ENCODE measurements around the gene FXYD1.
"Not testable (repeated sequence)": the region's sequence is repeated elsewhere in the genome, so short reads cannot be mapped to it uniquely, and the experiment has no call there.

The FXYD1 gene

DNA sequence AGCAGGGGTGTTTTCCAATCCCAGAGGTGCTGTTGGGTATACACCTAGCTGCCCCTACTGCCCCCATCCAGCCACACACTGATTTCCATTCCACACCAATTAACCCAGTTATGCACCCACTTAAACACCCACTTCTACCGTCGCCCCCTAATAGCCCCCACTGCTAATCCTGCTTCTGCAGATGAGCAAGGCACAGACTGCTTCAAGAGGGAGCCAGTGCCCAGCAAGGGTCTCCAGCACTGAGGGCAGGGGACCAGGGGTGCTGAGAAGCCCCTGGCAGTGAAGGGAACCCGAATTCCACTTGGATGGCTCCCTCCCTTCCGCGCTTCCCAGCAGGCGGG, 5.6 kb downstream of the FXYD1 start:
- DNase-seq = no peak

GRCh38 chr19:35144600-35145436, 6.2 kb downstream of the FXYD1 start:
- DNase-seq = no peak

DNA sequence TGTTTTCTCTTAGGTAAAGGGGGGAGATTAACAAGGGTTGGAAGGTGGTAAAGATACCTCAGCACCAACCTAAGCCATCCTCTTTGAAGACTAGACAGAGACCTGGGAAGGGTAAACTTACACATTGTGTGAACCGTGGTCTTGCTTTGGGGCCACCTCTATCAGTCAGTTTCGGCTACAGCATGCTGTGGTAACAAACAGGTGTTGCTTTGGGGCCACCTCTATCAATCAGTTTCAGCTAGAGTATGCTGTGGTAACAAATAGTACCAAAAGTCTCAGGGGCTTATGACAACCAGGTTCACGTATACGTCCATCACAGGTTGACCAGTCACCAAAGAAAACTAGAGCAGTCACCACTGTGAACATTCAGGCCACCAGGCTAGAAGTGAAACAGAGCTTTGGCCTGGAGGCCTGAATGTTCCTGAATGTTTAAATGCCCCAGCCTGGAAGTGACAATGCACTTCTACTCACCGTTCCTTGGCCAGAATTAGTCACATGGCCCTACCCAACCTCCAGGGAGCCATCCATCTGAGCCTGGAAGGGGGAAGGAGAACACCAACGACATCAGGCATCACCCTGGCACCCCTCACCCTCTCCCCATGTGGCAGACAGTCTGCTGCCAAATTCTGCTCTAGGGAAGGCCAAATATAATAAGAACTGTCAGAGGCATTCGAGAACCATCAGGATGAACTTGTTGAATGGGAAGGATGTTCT, 8.3 kb downstream of the FXYD1 start:
- no peak for DNase-seq

DNA sequence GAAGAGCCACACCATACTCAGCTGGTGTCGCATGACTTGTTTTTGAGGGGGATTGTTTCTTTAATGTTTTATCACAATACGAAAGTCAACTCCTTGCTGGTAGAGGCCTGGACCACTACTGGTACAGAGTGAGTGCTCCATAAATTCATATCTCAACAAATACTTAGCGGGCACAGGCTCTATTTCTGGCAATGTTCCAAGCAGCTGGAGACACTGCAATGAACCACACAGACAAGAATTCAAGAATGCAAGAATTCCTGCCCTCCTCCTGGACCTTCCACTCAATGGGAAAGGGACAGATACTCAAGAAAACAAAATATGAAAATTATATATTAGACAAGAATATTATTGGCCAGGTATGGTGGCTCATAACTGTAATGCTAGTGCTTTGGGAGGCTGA, 10.8 kb downstream of the FXYD1 start:
- DNase-seq = no peak

DNA sequence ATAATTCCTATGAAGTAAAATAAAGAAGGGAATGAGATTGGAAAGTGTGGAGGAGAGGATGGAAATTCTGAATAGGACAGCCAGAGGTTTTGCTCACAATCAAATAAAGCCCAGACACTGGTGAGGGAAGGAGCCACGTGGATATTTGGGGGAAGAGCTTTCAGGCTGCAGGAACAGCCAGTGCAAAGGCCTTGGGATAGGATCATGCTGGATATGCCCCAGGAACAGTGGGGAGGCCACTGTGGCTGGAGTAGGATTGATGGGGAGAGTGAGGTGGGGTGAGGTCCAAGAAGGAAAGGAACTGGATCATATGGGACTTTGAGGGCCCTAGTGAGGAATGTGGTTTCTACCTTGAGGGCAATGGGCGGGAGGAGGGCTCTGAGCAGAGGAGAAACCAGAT, 11.8 kb downstream of the FXYD1 start:
- no peak for DNase-seq

DNA sequence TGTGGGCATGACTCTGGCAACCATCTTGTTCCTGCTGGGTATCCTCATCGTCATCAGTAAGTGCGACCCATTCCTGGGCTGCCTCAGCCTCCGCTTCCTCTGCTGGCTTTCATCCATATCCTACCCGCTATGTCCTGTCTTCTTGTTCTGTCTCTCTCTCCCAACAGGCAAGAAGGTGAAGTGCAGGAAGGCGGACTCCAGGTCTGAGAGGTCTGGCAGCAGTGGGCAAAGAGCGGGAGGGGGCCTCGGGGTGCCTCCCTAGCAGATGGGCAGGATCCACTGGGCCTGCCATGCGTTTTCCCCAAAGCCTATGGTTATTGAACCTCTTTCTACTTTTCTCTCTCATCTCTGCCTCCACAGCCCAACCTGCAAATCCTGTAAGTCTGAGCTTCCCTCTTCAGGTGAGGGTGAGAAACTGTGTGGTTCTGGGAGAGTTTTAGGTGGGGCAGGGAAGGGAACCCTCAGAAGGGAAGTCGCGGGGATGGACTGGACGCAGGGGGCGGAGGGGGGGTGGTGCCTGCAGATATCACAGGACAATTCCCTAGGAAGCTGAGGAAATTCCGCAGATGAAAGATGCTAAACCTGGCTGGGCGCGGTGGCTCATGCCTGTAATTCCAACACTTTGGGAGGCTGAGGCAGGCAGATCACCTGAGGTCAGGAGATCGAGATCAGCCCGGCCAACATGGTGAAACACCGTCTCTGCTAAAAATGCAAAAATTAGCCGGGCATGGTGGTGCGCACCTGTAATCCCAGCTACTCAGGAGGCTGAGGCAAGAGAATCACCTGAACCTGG, 12.8 kb downstream of the FXYD1 start:
- no peak for DNase-seq

- not testable (repeated sequence) for DNase-seq
Observed at GRCh38 chr19:35153129-35153522, 14.5 kb downstream of the FXYD1 start.

DNA sequence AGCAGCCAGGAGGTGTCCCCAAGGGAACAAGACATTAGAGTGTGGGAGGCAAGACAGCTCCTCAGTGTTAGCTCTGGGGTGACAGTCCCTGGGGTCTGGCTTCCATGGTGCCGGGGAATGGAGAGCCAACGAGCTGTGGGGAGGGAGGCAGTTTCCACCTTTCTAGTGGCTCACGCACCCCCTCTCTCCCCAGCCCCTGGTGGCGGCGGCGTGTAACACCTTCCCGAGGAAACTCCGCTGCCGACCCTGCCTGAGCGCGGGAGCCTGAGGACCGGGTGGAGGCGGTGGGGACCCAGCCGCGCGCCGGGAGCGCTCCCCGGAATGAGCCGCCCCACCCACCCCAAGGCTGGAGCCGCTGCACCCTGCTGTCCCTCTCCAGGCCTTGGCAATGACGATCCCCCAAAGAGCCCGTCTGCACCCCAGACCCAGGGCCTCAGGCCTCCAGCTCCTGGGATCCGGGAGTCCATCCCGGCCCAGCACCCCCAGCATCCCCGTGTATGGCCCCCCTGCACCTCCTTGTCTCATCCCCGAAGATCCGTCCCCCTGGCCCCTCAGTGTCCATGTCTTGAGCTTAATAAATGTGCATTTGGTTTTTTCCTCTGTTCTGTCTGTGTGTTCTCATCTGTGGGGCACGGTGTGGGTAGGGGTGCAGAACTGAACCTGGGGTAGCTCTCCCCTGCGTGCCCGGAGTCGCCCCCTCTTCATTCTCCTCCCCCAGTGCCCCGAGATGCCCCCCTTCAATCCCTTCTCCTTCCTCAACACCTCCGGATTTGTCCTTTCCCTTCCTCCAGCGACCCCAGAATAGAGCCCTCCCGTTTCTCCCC, 15.3 kb downstream of the FXYD1 start:
- no peak for DNase-seq

GRCh38 chr19:35154525-35155406, 16.1 kb downstream of the FXYD1 start, which contains the start of gene FXYD5:
FXYD5 (plus strand) TSS chr19:35154735; CDS start chr19:35155551, 816 bp downstream.
- DNase-seq = no peak

DNA sequence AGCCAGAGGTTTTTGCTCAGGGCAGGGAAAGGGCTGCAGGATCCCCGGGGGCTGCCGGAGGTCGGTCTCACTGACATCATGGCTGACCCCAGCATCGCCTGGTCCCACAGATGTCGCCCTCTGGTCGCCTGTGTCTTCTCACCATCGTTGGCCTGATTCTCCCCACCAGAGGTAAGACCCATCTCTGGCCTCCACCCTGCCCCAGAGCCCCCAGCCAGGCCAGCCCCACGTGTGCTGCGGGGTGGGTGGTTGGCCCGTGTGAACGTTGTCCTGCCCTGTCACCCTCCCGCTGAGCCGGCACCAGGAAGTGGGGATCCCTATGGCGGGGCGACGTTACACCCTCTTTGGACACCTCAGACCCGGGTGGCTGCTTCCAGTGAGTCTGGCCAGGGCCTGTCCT, 16.8 kb downstream of the FXYD1 start:
- DNase-seq = no peak

- DNase-seq = no peak
Observed at GRCh38 chr19:35155981-35156672, 17.5 kb downstream of the FXYD1 start.

DNA sequence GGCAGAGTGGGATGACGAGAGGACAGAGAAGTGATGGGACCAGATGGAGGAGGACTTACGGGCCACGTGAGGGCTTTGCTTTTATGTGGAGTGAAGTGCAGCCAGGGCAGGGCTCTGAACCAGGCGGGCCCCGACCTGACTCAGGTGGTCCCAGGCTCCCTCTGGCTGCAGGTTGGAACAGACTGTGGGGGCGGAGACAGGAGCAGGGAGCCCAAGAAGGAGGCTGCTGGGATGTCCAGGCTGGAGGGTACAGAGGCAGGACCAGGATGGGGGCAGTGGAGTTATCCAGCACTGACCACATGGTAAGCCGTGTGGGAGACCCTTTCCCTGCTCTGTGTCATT, 18.0 kb downstream of the FXYD1 start:
- no peak for DNase-seq

- no peak for DNase-seq
Observed at GRCh38 chr19:35157431-35157830, 18.8 kb downstream of the FXYD1 start.

- no peak for DNase-seq
Observed at GRCh38 chr19:35159606-35160005, 21.0 kb downstream of the FXYD1 start.

GRCh38 chr19:35160629-35161433, 22.2 kb downstream of the FXYD1 start:
- no peak for DNase-seq

DNA sequence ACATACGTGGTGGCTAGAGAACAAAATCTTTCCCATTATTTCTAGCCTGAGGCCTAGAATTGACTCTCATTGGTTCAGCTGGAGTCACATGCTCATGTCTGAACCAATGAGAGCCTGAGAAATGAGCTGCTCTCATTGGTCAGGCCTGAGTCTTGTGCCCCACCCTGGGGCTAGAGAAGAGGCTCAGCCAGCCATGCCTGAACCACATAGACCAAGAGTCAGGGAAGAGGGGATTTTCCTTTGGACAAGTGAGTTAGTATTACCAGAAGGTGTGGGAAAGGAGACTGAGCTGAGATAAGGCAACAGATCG, 22.8 kb downstream of the FXYD1 start:
- DNase-seq = no peak

- DNase-seq = no peak
Observed at GRCh38 chr19:35162471-35163326, 24.1 kb downstream of the FXYD1 start.

DNA sequence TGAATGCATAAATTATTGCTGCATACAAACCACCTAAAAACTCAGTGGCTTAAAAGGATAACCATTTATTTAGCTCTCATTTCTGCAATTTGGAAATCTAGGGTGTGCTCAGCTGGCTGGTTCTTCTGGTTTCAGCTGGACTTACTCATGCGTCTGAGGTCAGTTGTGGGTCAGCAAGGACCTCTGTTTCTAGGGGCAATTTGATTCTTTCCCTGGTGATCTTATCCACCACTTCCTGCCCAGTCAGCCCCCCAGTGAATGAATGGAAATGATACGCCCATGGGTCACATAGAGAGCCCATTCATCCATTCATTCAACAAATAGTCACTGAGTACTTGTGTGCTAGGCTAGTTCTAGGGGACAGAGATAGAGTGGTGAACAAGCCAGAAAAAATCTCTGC, 25.8 kb downstream of the FXYD1 start:
- no peak for DNase-seq
